GM12875 (cell line): ENCODE data around the gene CD320.

Experiments used
- H3K4me3 ChIP-seq: one replicate; pipeline ENCODE4 v1.5.1; 2011; ENCODE audit warnings: low read depth, low read length, control low read depth
- TF ChIP-seq, protein P1 (sequence below): IDR thresholded peaks from 2 replicates; pipeline ENCODE4 v1.5.1; 2011; ENCODE audit warnings: low read depth, mild to moderate bottlenecking, control low read depth, inconsistent platforms, low read length, moderate library complexity, borderline replicate concordance; ENCODE audit not compliant: insufficient read depth

Gene CD320

DNA sequence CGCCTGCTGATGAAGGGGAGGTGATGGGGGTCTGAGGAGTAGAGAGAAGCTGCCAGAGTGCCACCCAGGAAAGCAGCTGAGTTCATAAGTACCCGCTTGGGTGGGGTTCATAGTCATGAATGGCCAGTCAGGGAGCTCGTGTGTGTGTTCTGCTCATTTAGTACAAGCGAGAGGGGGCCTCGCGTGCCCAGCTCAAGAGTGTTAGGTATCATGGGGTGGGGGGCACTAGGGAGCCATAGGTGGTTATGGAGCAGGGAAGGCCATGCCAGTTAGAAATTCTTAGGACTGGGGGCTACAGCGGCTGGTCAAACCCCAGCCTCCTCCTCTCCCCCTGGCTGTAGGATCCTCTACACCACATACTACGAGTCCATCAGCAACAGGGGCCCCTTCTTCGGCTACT lies 46.8 kb downstream of the CD320 start:
- H3K4me3 ChIP-seq, result no peak overlapping the region
- TF ChIP-seq, protein P1, sequence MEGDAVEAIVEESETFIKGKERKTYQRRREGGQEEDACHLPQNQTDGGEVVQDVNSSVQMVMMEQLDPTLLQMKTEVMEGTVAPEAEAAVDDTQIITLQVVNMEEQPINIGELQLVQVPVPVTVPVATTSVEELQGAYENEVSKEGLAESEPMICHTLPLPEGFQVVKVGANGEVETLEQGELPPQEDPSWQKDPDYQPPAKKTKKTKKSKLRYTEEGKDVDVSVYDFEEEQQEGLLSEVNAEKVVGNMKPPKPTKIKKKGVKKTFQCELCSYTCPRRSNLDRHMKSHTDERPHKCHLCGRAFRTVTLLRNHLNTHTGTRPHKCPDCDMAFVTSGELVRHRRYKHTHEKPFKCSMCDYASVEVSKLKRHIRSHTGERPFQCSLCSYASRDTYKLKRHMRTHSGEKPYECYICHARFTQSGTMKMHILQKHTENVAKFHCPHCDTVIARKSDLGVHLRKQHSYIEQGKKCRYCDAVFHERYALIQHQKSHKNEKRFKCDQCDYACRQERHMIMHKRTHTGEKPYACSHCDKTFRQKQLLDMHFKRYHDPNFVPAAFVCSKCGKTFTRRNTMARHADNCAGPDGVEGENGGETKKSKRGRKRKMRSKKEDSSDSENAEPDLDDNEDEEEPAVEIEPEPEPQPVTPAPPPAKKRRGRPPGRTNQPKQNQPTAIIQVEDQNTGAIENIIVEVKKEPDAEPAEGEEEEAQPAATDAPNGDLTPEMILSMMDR, result no peak

DNA sequence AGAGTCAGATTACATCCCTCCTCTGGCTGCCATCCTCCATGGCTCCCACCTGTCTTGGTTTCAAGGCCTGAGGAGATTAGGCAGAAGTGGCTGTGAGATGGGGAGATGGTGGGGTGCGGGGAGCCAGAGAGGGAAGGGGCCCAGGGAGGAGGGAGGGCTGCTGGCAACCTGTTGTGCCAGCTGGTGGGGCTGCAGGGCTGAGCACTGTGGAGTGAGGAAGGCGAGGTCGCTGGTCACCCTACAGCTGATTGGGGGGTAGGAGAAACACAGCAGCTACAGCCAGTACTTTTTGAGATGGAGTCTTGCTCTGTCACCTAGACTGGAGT lies 48.3 kb downstream of the CD320 start:
- TF ChIP-seq, protein P1, result no peak
- no peak overlapping the region for H3K4me3 ChIP-seq

DNA sequence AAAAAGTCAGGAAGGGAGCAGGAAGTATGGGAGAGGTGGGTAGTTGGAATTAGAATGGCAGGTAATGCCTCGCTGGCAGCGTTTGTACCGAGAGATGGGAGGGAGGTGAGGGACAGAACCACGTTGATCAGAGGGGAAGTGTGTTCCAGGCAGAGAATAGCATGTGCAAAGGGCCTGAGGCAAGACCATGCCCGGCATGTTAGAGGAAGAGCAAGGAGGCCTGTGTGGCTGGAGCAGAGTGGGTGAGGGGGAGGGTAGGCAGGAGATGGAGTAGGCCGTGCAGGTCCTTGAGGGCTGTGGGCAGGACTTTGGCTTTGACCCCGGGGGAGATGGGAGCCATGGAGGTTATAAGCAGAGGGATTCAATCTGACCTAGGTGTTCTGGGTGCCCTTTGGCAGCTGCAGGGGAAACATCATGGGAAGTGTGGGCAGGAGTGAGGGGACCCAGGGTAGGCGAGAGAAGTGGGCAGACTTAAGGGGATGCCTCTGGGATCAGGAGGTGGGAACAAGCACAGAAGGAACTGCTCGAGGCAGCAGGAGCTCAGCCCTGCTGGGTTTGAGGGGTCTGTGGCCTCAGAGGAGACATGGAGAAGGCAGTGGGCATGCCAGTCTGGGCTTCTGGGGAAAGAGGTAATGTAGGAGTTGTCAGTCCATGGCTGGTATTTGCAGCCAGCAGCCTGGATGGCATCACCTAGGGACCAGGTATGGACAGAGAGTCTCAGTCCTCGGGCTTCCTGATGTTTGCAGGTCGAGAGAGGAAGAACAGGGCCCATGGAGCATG lies 48.8 kb downstream of the CD320 start:
- TF ChIP-seq, protein P1, result no peak
- no peak overlapping the region for H3K4me3 ChIP-seq

DNA sequence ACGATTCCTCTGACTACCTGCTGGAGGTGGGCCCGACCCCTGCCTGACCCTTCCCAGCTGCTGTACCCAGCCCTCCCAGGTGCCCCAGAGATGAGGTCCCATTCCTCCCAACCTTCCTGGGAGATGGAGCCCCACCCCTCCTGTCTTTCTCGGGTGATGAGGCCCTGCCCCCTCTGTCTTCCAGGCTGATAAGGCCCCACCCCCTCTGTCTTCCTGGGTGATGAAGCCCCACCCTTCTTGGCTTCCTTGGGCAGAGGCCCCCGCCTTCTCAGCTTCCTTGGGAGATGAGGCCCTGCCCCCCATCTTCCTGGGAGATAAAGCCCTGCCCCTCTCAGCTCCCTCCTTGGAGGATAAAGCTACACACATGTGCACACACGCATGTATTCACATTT lies 51.1 kb downstream of the CD320 start:
- TF ChIP-seq, protein P1, result no peak
- H3K4me3 ChIP-seq, result no peak overlapping the region

DNA sequence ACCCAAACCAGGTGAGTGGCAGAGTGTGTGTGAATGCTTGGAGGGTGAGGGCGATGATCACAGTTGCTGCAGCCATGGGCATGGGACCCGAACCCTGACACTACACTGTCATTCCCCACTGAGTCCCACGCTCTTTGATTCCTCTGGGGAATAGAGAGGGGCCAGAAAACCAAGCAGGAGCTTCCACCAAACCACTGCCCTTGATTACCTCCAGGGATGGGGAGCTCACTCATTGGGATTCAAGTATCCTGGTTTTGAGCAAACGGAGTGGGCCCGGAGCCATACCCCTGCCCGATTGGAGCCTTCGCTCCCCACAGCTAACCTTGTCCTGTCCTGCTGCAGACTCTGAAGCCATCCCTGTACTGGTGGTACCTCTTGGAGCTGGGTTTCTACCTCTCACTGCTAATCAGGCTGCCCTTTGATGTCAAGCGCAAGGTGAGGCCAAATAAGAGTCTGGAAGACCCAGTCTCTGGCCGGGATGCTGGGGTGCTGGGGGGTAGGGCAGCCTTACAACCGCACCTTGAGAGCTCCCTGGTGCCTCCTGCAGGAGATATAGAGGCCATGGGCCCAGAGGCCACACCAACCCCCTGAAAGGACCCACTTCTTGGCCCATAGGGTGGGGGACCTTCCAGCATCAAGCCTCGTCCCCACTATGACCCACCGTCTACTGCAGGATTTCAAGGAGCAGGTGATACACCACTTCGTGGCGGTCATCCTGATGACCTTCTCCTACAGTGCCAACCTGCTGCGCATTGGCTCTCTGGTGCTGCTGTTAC lies 51.7 kb downstream of the CD320 start:
- TF ChIP-seq, protein P1, result no peak
- no peak overlapping the region for H3K4me3 ChIP-seq

DNA sequence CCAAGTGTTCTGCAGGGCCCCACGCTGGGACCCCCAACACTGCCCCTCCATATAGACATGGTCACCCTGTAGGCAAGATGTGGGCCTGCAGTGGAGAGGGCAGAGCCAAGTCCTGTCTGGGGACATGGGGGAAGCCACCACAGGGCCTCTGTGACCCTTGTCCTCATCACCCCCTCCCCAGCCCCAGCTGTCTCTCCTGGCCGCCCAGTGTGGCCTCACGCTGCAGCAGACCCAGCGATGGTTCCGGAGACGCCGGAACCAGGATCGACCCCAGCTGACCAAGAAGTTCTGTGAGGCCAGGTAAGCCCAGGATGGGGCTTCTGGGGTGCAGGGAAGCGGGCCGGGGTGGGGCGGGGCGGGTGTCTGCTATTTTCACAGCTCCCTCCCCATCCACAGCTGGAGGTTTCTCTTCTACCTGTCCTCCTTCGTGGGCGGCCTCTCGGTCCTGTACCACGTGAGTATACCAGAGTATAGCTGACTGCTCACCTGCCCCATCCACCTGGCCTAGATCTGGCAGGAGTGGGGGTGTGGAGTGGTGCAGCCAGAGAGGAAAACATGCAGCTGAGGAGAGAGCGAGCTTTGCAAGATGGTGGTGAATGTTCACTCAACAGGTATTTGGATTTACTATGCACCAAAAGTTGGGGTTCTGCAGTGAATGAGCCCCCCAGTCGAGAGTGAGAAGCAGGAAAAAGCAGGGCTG lies 52.6 kb downstream of the CD320 start:
- TF ChIP-seq, protein P1, result no peak
- H3K4me3 ChIP-seq, result no peak overlapping the region
